MM.1S (cell line): Measurements from ENCODE around the gene NAIP.
"Not testable (repeated sequence)": the region's sequence is repeated elsewhere in the genome, so short reads cannot be mapped to it uniquely, and the experiment has no call there.

ENCODE experiments used
- DNase-seq: peaks from one replicate; pipeline ENCODE4 v3.0.0-alpha.2; 2015
- H2AFZ ChIP-seq: fragments of 300-600 bp; sonication (generic); 2 replicates; pipeline ENCODE4 v1.6.0; 2016; ENCODE audit warnings: antibody characterized with exemption, low read length
- H3F3A ChIP-seq: fragments of 300-600 bp; sonication (generic); 2 replicates; pipeline ENCODE4 v1.6.1; 2016; ENCODE audit warnings: mild to moderate bottlenecking, antibody characterized with exemption, low read length, moderate library complexity, mixed read lengths; ENCODE audit not compliant: insufficient read depth
- H3K27ac ChIP-seq: fragments of 300-600 bp; sonication (generic); 2 replicates; pipeline ENCODE4 v1.5.1; 2016; ENCODE audit warnings: mild to moderate bottlenecking, low read length
- H3K27me3 ChIP-seq: fragments of 300-600 bp; sonication (generic); replicated peaks from 2 replicates; pipeline ENCODE4 v1.6.0; 2016; ENCODE audit warnings: low read length; ENCODE audit not compliant: insufficient read depth
- H3K36me3 ChIP-seq: fragments of 300-600 bp; sonication (generic); replicated peaks from 2 replicates; pipeline ENCODE4 v1.6.1; 2016; ENCODE audit warnings: mild to moderate bottlenecking, low read length, mixed read lengths; ENCODE audit not compliant: insufficient read depth
- H3K4me1 ChIP-seq: fragments of 300-600 bp; sonication (generic); 2 replicates; pipeline ENCODE4 v1.6.1; 2016; ENCODE audit warnings: low read length, mixed read lengths
- H3K4me2 ChIP-seq: fragments of 300-600 bp; sonication (generic); 2 replicates; pipeline ENCODE4 v1.6.0; 2016; ENCODE audit warnings: low read depth, low read length
- H3K4me3 ChIP-seq: fragments of 300-600 bp; sonication (generic); 2 replicates; pipeline ENCODE4 v1.5.1; 2016; ENCODE audit warnings: low read length, mixed read lengths
- H3K79me2 ChIP-seq: fragments of 300-600 bp; sonication (generic); 2 replicates; pipeline ENCODE4 v1.6.1; 2016; ENCODE audit warnings: mixed run types, low read length, mixed read lengths
- H3K9ac ChIP-seq: fragments of 300-600 bp; sonication (generic); 2 replicates; pipeline ENCODE4 v1.6.1; 2016; ENCODE audit warnings: low read length, mixed read lengths
- H3K9me2 ChIP-seq: fragments of 300-600 bp; sonication (generic); replicated peaks from 2 replicates; pipeline ENCODE4 v1.6.1; 2016; ENCODE audit warnings: mild to moderate bottlenecking, low read length, mixed read lengths; ENCODE audit not compliant: insufficient read depth
- H3K9me3 ChIP-seq: fragments of 300-600 bp; sonication (generic); replicated peaks from 2 replicates; pipeline ENCODE4 v1.6.1; 2016; ENCODE audit warnings: mild to moderate bottlenecking, low read length, mixed read lengths; ENCODE audit not compliant: insufficient read depth
- H4K20me1 ChIP-seq: fragments of 300-600 bp; sonication (generic); 2 replicates; pipeline ENCODE4 v1.6.1; 2016; ENCODE audit warnings: mild to moderate bottlenecking, low read length, moderate library complexity, mixed read lengths; ENCODE audit not compliant: insufficient read depth

Gene NAIP, protein sequence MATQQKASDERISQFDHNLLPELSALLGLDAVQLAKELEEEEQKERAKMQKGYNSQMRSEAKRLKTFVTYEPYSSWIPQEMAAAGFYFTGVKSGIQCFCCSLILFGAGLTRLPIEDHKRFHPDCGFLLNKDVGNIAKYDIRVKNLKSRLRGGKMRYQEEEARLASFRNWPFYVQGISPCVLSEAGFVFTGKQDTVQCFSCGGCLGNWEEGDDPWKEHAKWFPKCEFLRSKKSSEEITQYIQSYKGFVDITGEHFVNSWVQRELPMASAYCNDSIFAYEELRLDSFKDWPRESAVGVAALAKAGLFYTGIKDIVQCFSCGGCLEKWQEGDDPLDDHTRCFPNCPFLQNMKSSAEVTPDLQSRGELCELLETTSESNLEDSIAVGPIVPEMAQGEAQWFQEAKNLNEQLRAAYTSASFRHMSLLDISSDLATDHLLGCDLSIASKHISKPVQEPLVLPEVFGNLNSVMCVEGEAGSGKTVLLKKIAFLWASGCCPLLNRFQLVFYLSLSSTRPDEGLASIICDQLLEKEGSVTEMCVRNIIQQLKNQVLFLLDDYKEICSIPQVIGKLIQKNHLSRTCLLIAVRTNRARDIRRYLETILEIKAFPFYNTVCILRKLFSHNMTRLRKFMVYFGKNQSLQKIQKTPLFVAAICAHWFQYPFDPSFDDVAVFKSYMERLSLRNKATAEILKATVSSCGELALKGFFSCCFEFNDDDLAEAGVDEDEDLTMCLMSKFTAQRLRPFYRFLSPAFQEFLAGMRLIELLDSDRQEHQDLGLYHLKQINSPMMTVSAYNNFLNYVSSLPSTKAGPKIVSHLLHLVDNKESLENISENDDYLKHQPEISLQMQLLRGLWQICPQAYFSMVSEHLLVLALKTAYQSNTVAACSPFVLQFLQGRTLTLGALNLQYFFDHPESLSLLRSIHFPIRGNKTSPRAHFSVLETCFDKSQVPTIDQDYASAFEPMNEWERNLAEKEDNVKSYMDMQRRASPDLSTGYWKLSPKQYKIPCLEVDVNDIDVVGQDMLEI (N-terminal part only)

DNA sequence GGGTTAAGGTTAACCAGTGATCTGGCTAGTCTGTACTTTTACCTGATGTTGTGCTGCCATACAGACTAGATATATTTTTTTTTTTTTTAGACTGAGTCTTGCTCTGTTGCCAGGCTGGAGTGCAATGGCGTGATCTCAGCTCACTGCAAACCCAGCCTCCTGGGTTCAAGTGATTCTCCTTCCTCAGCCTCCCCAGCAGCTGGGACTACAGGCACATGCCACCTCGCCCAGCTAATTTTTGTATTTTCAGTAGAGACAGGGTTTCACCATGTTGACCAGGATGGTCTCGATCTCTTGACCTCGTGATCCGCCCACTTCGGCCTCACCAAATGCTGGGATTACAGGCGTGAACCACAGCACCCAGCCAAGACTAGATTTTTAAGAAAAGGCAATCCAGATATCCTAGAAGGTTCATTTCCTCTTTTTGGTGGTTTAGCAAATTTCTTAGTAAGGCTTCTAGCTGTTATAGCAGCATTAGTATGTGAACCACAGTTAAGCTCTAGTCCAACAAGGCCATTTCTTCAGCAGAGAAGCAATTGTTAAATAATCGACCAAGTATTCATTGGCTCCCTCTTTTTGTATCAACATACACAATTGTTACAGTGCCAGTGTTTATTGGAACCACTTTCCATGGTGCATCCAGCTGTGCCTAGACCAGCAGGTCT lies at the start of gene NAIP:
NAIP (minus strand) TSS at position 51 of the 665 bp plus-strand sequence. CDS start 12,424 bp downstream, outside the sequence.
- not testable (repeated sequence) for H3K27ac ChIP-seq, H3K4me1 ChIP-seq, H4K20me1 ChIP-seq, DNase-seq, H3K4me2 ChIP-seq, H3K9me3 ChIP-seq, H3K36me3 ChIP-seq, H3F3A ChIP-seq, H3K79me2 ChIP-seq, H3K4me3 ChIP-seq, H3K27me3 ChIP-seq, H2AFZ ChIP-seq, H3K9me2 ChIP-seq, H3K9ac ChIP-seq

DNA sequence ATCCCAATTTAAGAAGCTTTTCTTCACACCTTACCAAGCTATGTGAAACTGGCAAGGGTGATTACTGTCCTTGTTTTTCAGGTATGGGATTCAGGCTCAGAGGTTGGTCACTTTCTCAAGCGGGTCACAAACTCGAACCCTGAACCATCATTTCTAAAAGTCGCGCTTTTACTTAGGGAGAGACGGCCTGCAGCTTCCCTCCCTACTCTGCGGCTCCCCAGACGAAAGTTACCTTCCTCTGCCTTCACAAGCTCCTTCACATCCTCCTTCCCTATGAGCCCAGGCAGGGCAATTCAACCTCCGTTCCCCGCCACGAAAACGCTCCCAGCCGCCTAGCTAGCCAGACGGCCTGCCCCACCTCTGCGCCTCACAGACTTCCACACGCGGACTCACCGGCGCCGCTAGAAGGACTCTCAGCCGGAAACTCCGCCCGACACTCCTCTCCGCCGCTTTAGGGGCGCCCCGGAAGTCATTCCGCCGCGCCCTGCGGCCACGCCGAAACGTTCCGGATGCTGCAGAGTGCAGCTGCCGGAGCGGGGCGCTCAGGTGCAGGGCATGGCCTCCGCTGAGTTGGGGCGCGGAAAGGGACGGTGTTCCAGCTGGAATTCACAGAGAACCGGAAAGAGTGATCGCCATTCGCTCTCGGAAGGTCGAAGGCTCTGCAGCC lies 42.3 kb upstream of the NAIP start, which contains the start of gene GTF2H2:
GTF2H2 (minus strand) TSS at position 415 of the 667 bp plus-strand sequence. CDS start 4,913 bp downstream, outside the sequence.
- not testable (repeated sequence) for H3K79me2 ChIP-seq, H3K4me1 ChIP-seq, H3K4me2 ChIP-seq, H3K4me3 ChIP-seq, H3K27me3 ChIP-seq, H3K9me3 ChIP-seq, H3F3A ChIP-seq, H3K9me2 ChIP-seq, H2AFZ ChIP-seq, H3K27ac ChIP-seq, H4K20me1 ChIP-seq, H3K9ac ChIP-seq, DNase-seq, H3K36me3 ChIP-seq

DNA sequence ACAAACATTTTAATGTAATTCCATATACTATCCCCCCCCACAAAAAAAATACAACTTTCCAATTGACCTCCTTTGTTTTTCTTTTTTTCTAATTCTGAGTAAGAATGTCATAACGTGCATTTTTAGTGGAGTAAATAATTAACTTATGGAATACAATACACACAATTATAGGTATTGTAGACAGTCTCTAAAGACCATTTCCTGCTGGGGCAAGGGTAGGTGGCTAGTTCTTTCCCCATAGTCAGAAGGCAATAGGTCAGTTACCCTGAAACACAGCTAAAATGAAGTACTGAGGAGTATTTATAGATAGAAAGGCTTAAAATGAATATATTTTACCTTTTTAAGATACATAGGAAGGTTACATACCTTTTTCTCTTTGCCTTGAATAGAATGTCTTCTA lies 36.2 kb upstream of the NAIP start:
- not testable (repeated sequence) for H3F3A ChIP-seq, H3K36me3 ChIP-seq, H3K4me1 ChIP-seq, H3K4me3 ChIP-seq, DNase-seq, H3K27ac ChIP-seq, H3K9ac ChIP-seq, H3K9me2 ChIP-seq, H3K9me3 ChIP-seq, H3K4me2 ChIP-seq, H3K27me3 ChIP-seq, H3K79me2 ChIP-seq, H4K20me1 ChIP-seq, H2AFZ ChIP-seq

DNA sequence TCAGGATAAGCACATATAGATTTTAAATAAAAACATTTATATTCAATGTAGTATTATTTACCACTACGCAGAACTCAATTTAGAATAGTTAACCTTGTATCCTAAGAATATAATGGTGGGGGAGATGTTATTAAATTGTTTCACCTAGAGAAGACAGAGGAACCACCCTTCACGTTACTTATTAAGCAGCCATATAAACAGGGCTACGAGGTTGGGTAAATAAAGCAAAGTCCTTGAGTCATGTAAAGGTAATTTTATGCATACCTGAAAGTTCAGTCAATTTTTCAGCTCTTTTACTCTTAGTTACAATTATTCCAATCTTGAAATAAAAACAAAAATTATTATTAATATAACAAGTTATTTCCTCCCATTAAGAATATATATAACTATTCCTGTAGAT lies 34.3 kb upstream of the NAIP start:
- not testable (repeated sequence) for H3K9me2 ChIP-seq, H3K4me2 ChIP-seq, H3K9ac ChIP-seq

DNA sequence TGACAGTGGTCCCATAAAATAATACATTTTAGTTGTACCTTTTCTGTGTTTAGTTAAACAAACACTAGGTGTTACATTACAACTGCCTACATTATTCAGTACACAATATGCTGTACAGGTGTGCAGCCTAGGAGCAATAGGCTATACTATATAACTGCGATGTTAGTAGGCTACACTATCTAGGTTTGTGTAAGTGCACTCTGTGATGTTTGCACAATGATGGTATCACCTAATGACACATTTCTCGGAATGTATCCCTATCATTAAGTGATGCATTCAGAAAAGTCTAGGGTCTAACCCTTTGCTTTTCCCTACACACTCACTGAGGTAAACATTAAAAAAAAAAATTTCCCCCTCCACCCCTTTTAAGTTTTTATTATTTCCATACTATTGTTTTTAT lies 19.7 kb upstream of the NAIP start:
- not testable (repeated sequence) for H4K20me1 ChIP-seq, H3K27me3 ChIP-seq, H3K27ac ChIP-seq, H3F3A ChIP-seq, H3K36me3 ChIP-seq, DNase-seq, H3K9me2 ChIP-seq, H3K4me3 ChIP-seq, H3K9me3 ChIP-seq, H3K4me2 ChIP-seq, H3K4me1 ChIP-seq, H2AFZ ChIP-seq, H3K79me2 ChIP-seq, H3K9ac ChIP-seq

More for the DNA sequence above, 34.3 kb upstream of the NAIP start:
- H3K9me3 ChIP-seq, DNase-seq, H3K27ac ChIP-seq, H4K20me1 ChIP-seq, H3K4me3 ChIP-seq, H3K27me3 ChIP-seq, H3F3A ChIP-seq, H3K36me3 ChIP-seq, H3K79me2 ChIP-seq, H3K4me1 ChIP-seq, H2AFZ ChIP-seq: not testable (repeated sequence)

DNA sequence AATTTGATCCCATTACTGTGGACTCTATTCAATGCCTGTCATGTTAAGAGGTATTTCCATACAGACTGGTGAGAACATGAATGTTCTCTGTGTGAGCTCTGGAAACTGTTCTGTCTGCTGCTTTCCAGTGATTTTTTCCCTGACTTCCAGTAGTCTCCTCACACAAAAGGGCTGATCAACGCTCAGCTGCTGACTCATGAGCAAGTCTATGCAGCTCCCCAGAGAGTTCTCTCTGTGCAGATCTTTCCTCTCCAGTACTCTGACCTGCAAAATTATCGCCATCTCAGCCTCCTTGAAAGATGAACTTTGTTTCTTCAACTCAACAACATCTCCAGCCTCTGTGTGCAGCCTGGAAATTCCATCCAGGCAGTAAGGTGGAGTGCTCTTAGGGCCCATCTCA lies 19.0 kb upstream of the NAIP start:
- H3K9me3 ChIP-seq, H3K9me2 ChIP-seq, H3K4me2 ChIP-seq, H3K36me3 ChIP-seq, DNase-seq, H2AFZ ChIP-seq, H3K27me3 ChIP-seq, H4K20me1 ChIP-seq, H3F3A ChIP-seq, H3K4me3 ChIP-seq, H3K4me1 ChIP-seq, H3K27ac ChIP-seq, H3K79me2 ChIP-seq, H3K9ac ChIP-seq: not testable (repeated sequence)

DNA sequence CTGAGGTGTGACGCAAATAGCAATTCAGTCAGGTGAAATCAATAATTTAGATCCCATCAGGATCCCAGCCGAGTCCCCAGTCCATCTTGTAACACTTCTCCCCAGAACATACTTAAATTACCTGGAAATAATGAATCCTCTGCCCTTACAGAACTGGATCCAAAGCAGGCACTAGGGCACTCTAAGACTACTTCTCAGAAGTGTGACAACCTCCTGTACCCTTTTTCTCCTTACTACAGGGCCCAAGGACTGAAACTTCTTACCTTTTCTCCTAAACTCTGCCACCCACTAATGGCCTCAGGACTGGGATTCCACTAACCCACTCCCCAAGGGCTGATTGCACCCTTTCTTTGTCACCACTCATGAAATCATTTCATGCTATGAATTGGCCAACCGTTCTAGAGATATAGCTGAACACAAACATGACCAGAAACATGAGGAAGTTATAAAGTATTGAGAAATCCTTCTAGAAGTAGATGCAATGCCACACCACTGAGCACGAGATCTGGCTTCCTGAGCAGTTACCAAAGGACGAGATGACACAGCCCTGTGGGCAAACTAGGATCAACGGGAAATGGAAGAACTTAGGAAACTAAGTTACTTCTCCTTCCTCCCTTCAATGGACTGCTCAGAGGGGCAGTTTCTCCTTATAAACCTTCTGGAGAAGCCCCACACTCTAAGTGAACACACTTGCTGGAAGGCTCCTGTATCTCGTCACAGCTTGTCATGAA lies 6.1 kb upstream of the NAIP start:
- H3K9me2 ChIP-seq, H3K79me2 ChIP-seq, H3K9me3 ChIP-seq, H3K9ac ChIP-seq, H3K27ac ChIP-seq, DNase-seq, H3K4me3 ChIP-seq, H2AFZ ChIP-seq, H3F3A ChIP-seq, H3K4me2 ChIP-seq, H4K20me1 ChIP-seq, H3K27me3 ChIP-seq, H3K36me3 ChIP-seq, H3K4me1 ChIP-seq: not testable (repeated sequence)
